Activated CD8-positive, alpha-beta memory T cell treated with anti-CD3 and anti-CD28 coated beads for 1 hour (primary cell): ENCODE measurements around the gene RALGPS1.

Source experiments
- DNase-seq, 2 donors: peaks; one replicate each; pipeline ENCODE4 v3.0.0-alpha.2; 2020; ENCODE audit warnings: low read depth in 1 of 2; ENCODE audit errors: extremely low read depth in 1 of 2

RALGPS1 gene

GRCh38 chr9:126904586-126904985, 10.0 kb upstream of the RALGPS1 start:
- no peak for DNase-seq

GRCh38 chr9:126906091-126906490, 8.5 kb upstream of the RALGPS1 start:
- no peak for DNase-seq

GRCh38 chr9:126907058-126907457, 7.5 kb upstream of the RALGPS1 start:
- no peak for DNase-seq

GRCh38 chr9:126915281-126915816, 767 bp downstream of the RALGPS1 start:
- DNase-seq = peak in 1 of 2 donors; percentile 28

- no peak for DNase-seq
Measured at GRCh38 chr9:126915846-126916543, 1.4 kb downstream of the RALGPS1 start.

GRCh38 chr9:126916909-126917308, 2.3 kb downstream of the RALGPS1 start:
- no peak for DNase-seq

- DNase-seq = no peak
Measured at GRCh38 chr9:126919193-126919592, 4.6 kb downstream of the RALGPS1 start.

GRCh38 chr9:126925876-126926275, 11.3 kb downstream of the RALGPS1 start:
- no peak for DNase-seq

- DNase-seq = no peak
Measured at GRCh38 chr9:126926364-126926763, 11.8 kb downstream of the RALGPS1 start.

- no peak for DNase-seq
Measured at GRCh38 chr9:126927419-126927818, 12.8 kb downstream of the RALGPS1 start.

- DNase-seq = no peak
Measured at GRCh38 chr9:126932871-126933321, 18.3 kb downstream of the RALGPS1 start.

GRCh38 chr9:126933334-126933980, 18.9 kb downstream of the RALGPS1 start:
- no peak for DNase-seq

- no peak for DNase-seq
Measured at GRCh38 chr9:126934441-126934840, 19.9 kb downstream of the RALGPS1 start.

GRCh38 chr9:126935630-126936029, 21.0 kb downstream of the RALGPS1 start:
- DNase-seq = no peak

- DNase-seq = no peak
Measured at GRCh38 chr9:126937444-126937843, 22.9 kb downstream of the RALGPS1 start.

- DNase-seq = no peak
Measured at GRCh38 chr9:126938327-126938726, 23.7 kb downstream of the RALGPS1 start.

GRCh38 chr9:126939821-126940221, 25.2 kb downstream of the RALGPS1 start:
- no peak for DNase-seq

GRCh38 chr9:126942399-126942798, 27.8 kb downstream of the RALGPS1 start:
- DNase-seq = no peak

- no peak for DNase-seq
Measured at GRCh38 chr9:126945682-126946081, 31.1 kb downstream of the RALGPS1 start.

- no peak for DNase-seq
Measured at GRCh38 chr9:126947529-126947928, 32.9 kb downstream of the RALGPS1 start.

GRCh38 chr9:126952205-126952977, 37.8 kb downstream of the RALGPS1 start:
- DNase-seq = no peak
